Activated CD4-positive, alpha-beta T cell treated with anti-CD3 and anti-CD28 coated beads, Interleukin-2, amount 10 ng/mL, durations not matched to agents 24 days and 14 days (primary cell): Measurements from ENCODE around the gene OGFOD2. TPM values are rescaled to one million over a fixed set of nuclear protein-coding genes. Genes with fewer than 3 reads are reported as not detected.

Experiments
- DNase-seq: peaks from one replicate; pipeline ENCODE4 v3.0.0; 2022
- H3K27ac Mint-ChIP-seq: one replicate; pipeline ENCODE4 v1.8.0; 2022; ENCODE audit warnings: mild to moderate bottlenecking, mixed read lengths
- H3K27me3 Mint-ChIP-seq: one replicate; pipeline ENCODE4 v1.8.0; 2022; ENCODE audit warnings: mixed read lengths
- H3K36me3 Mint-ChIP-seq: one replicate; pipeline ENCODE4 v1.8.0; 2022; ENCODE audit warnings: low read depth, mild to moderate bottlenecking, mixed read lengths
- H3K4me1 Mint-ChIP-seq: one replicate; pipeline ENCODE4 v1.8.0; 2021; ENCODE audit warnings: mixed read lengths
- H3K4me3 Mint-ChIP-seq: one replicate; pipeline ENCODE4 v1.8.0; 2022; ENCODE audit warnings: mild to moderate bottlenecking, moderate library complexity, mixed read lengths
- H3K9me3 Mint-ChIP-seq: one replicate; pipeline ENCODE4 v1.8.0; 2021; ENCODE audit warnings: mixed read lengths
- intact Hi-C: fragments of 100-400 bp; cut with micrococcal nuclease; formaldehyde crosslinking; loops from one replicate; pipeline ENCODE4 v1.15.1; 2023
- total RNA-seq: library from RNA; stranded (reverse); gene quantifications from 2 replicates; pipeline ENCODE4 v1.2.3, GENCODE V29; 2022

The OGFOD2 gene
- total RNA-seq, 1 donor from 2014 or later, result 22.7 TPM

- DNase-seq, result no peak
- Mint-ChIP-seq H3K36me3 (peaks cover 2% of the 10 kb centered on the region), H3K4me1 (peaks cover 3% of the 10 kb centered on the region), H3K27me3 (no peaks in the 10 kb centered on the region), H3K4me3 (no peak overlapping the region), H3K27ac (no peak overlapping the region), H3K9me3 (no peaks in the 10 kb centered on the region)
- intact Hi-C loops, result no loop called here
Observed at GRCh38 chr12:122991623-122992275, 16.7 kb downstream of the OGFOD2 start.

DNA sequence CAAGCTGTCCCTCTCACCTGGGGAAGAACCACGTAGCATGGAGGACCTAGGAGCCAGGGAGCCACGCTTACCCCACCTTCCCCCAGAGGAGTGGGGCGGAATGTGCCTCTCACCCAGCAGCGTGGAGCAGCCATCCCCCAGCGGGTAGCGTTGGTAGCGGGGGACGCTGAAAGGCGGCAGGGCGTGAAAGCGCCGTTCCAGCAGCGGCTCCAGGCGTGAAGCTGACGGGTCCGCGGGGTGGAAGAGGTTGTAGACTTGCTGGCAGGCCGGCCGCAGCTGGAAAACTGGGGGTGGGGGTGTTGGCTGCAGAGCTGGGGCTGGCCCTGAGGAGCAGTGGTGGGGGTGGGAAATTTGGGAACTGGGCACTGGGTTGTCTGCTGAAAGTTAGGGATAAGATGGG lies 17.3 kb downstream of the OGFOD2 start:
- H3K36me3 Mint-ChIP-seq, result peaks cover 2% of the 10 kb centered on the region
- no peak overlapping the region for H3K4me3 Mint-ChIP-seq
- peaks cover 3% of the 10 kb centered on the region for H3K4me1 Mint-ChIP-seq
- intact Hi-C loops, result no loop called here
- DNase-seq, result no peak
- no peaks in the 10 kb centered on the region for H3K27me3 Mint-ChIP-seq
- no peak overlapping the region for H3K27ac Mint-ChIP-seq
- H3K9me3 Mint-ChIP-seq, result no peaks in the 10 kb centered on the region

DNA sequence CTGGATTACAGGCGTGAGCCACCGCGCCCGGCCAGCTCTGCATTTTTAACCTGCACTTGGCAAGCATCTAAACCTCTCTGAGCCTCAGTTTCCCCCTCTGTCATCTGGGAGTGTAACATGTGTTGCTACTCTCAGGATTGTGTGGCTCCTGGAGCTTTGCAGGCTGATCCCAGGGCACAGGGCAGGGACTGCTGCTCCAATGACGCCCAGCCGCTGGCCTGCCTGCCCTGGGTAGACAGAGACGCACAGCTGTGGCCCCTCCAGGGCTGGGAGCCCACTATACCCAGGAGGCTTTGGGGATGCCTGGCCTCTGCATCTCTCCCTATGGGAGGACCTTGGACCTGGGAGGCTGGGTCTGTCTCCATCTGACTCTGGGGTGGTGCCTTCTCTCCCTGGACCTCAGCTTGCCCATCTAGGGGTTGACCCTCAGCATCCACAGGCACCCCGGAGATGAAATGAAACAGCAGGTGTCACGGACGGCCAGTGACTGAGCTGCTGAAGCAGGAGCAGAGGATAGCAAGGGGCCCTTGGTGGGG lies 19.2 kb downstream of the OGFOD2 start:
- Mint-ChIP-seq H3K4me3 (no peak overlapping the region), H3K4me1 (peaks cover 3% of the 10 kb centered on the region), H3K27me3 (no peaks in the 10 kb centered on the region), H3K27ac (no peak overlapping the region), H3K9me3 (no peaks in the 10 kb centered on the region), H3K36me3 (no peaks in the 10 kb centered on the region)
- intact Hi-C loops, result no loop called here
- no peak for DNase-seq

GRCh38 chr12:122994781-122995502 lies 19.9 kb downstream of the OGFOD2 start:
- Mint-ChIP-seq H3K27me3 (no peaks in the 10 kb centered on the region), H3K4me3 (no peak overlapping the region), H3K36me3 (no peaks in the 10 kb centered on the region), H3K27ac (no peak overlapping the region), H3K4me1 (peaks cover 3% of the 10 kb centered on the region), H3K9me3 (no peaks in the 10 kb centered on the region)
- intact Hi-C loops, result no loop called here
- DNase-seq, result no peak

DNA sequence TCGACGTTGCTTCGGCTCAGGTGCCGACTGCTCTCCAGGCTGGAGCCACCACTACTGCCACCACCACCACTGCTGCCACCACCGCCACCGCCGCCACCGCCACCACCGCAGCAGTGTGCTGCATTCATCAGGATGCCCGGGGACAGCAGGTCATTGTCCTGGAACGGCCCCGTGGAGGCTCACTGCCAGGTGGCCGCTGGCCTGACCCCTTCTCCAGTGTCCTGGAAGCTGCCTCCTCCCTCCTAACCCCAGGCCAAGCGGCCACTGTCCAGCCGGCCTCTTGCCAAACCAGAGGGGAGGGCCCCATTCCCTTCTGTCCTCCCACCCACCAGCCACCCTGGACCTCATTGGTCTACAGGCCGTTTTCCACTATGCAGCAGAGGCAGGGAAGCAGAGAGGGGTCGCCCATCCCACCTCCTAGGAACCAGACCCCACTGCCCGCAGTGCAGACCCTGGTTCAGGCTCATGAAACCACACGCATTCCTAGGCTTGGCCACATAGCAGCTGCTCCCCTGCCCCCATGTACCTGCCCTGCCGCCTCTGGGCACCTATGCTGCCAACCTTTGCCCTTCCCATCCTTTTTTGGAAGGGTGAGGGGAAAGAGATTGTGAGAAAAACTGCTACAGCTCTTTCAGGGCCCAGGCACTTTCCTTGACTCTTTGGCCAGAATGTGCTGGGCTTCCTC lies 20.6 kb downstream of the OGFOD2 start:
- Mint-ChIP-seq H3K27ac (no peak overlapping the region), H3K36me3 (no peaks in the 10 kb centered on the region), H3K27me3 (no peaks in the 10 kb centered on the region), H3K9me3 (no peaks in the 10 kb centered on the region), H3K4me3 (no peak overlapping the region), H3K4me1 (peaks cover 3% of the 10 kb centered on the region)
- DNase-seq, result no peak
- intact Hi-C loops, result no loop called here

DNA sequence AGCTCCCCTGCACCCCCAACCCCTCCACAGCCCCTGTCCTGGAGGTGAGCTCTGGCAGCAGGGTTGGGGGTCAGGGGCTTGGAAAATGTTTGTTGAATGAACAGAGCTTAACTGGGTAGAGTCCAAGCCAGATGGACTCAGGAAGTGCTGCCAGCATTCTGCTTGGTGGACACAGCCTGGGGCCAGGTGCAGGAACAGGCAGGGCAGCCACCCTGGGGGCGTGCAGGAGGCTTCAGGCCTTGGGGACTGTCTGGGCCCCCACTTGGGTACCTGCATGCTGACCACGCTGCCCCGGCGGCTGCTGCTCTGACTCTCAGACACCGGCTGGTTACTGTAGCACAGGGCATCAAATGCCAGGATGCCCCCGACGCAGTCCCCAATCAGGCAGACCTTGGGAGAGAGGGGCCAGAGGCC lies 21.2 kb downstream of the OGFOD2 start:
- H3K4me3 Mint-ChIP-seq, result no peak overlapping the region
- no peak overlapping the region for H3K27ac Mint-ChIP-seq
- no peak for DNase-seq
- H3K9me3 Mint-ChIP-seq, result no peaks in the 10 kb centered on the region
- H3K4me1 Mint-ChIP-seq, result peaks cover 3% of the 10 kb centered on the region
- intact Hi-C loops, result no loop called here
- H3K27me3 Mint-ChIP-seq, result no peaks in the 10 kb centered on the region
- no peaks in the 10 kb centered on the region for H3K36me3 Mint-ChIP-seq

- H3K36me3 Mint-ChIP-seq, result no peaks in the 10 kb centered on the region
- H3K4me3 Mint-ChIP-seq, result no peak overlapping the region
- H3K27ac Mint-ChIP-seq, result no peak overlapping the region
- no peaks in the 10 kb centered on the region for H3K27me3 Mint-ChIP-seq
- H3K9me3 Mint-ChIP-seq, result no peaks in the 10 kb centered on the region
- peaks cover 3% of the 10 kb centered on the region for H3K4me1 Mint-ChIP-seq
- no peak for DNase-seq
- intact Hi-C loops, result no loop called here
Observed at GRCh38 chr12:122996621-122997342, 21.7 kb downstream of the OGFOD2 start.

DNA sequence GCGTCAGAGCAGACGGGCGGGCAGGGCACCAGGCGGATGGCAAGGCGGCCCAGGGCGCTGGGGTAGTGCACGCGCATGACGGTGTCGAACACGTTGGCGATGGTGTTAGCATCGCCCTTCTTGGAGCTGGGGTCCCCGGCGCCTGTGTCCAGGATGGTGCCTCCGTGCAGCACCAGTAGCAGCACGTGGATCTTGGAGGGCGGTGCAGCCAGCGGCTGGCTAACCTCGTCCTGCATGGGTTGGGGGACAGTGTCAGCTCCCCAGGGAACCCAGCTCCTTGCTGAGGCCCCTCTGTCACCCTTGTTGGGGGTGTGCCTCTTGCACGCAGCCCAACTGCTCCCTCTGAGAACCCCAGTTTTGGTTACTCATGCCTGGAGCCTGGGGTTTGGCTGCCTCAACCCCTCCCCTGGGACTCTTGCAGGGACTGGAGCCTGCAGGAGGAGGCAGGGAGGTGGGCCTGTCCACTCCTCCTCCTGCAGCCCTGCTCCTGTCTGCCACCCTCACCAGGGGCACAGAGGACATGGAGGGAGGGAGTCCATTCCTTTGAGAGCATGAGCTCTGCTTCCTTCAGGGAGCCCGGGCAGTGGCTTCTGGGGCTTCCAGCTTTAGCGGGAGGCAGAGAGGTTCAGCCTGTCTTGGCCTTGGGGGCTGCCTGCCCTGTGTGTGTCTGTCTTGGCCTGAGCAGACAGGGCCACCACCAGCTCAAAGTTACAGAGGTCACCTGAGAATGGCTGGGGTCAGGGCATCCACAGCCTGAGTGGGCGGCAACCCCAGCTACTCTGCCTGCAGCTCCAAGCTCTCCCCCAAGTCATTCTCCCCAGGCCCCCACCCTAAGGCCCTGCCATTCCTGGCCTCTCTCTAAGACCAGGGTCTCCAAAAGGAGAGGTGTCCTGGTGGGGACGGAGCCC lies 22.6 kb downstream of the OGFOD2 start:
- Mint-ChIP-seq H3K36me3 (no peaks in the 10 kb centered on the region), H3K27ac (no peak overlapping the region), H3K4me1 (peaks cover 3% of the 10 kb centered on the region), H3K9me3 (no peaks in the 10 kb centered on the region), H3K4me3 (no peak overlapping the region), H3K27me3 (no peaks in the 10 kb centered on the region)
- no peak for DNase-seq
- intact Hi-C loops, result no loop called here

- Mint-ChIP-seq H3K9me3 (no peaks in the 10 kb centered on the region), H3K4me3 (no peak overlapping the region), H3K27ac (no peak overlapping the region), H3K27me3 (no peaks in the 10 kb centered on the region), H3K36me3 (no peaks in the 10 kb centered on the region), H3K4me1 (peaks cover 3% of the 10 kb centered on the region)
- no peak for DNase-seq
- intact Hi-C loops, result no loop called here
Observed at GRCh38 chr12:122998316-122998715, 23.3 kb downstream of the OGFOD2 start.

GRCh38 chr12:122999196-122999946 lies 24.3 kb downstream of the OGFOD2 start:
- Mint-ChIP-seq H3K27ac (no peak overlapping the region), H3K4me3 (no peak overlapping the region), H3K4me1 (no peaks in the 10 kb centered on the region), H3K36me3 (no peaks in the 10 kb centered on the region), H3K9me3 (no peaks in the 10 kb centered on the region), H3K27me3 (no peaks in the 10 kb centered on the region)
- intact Hi-C loops, result no loop called here
- no peak for DNase-seq

GRCh38 chr12:122999986-123000420 lies 25.0 kb downstream of the OGFOD2 start:
- no peak for DNase-seq
- intact Hi-C loops, result no loop called here
- no peaks in the 10 kb centered on the region for H3K9me3 Mint-ChIP-seq
- no peaks in the 10 kb centered on the region for H3K36me3 Mint-ChIP-seq
- no peak overlapping the region for H3K4me3 Mint-ChIP-seq
- H3K27ac Mint-ChIP-seq, result no peak overlapping the region
- H3K27me3 Mint-ChIP-seq, result no peaks in the 10 kb centered on the region
- H3K4me1 Mint-ChIP-seq, result no peaks in the 10 kb centered on the region

GRCh38 chr12:123000578-123000977 lies 25.5 kb downstream of the OGFOD2 start:
- H3K4me1 Mint-ChIP-seq, result no peaks in the 10 kb centered on the region
- no peaks in the 10 kb centered on the region for H3K27me3 Mint-ChIP-seq
- H3K36me3 Mint-ChIP-seq, result no peaks in the 10 kb centered on the region
- no peak overlapping the region for H3K4me3 Mint-ChIP-seq
- no peak overlapping the region for H3K27ac Mint-ChIP-seq
- intact Hi-C loops, result no loop called here
- no peaks in the 10 kb centered on the region for H3K9me3 Mint-ChIP-seq
- DNase-seq, result no peak
